CD14-positive monocyte (primary cell): Measurements from ENCODE around the gene PTGIR. TPM values are rescaled to one million over a fixed set of nuclear protein-coding genes. Genes with fewer than 3 reads are reported as not detected.

Experiments used
- DNase-seq, 3 donors: peaks; one replicate each; pipeline ENCODE4 v3.0.0-alpha.2; 2011 to 2022
- H2AFZ ChIP-seq: 2 replicates; pipeline ENCODE4 v1.6.0; 2012; ENCODE audit warnings: mild to moderate bottlenecking, low read depth, low read length, inconsistent platforms; ENCODE audit not compliant: insufficient read depth, poor library complexity, severe bottlenecking
- H3K27ac ChIP-seq, 2 donors: 1 replicate in 1 of 2; 2 replicates in 1 of 2; pipeline ENCODE4 v1.5.1; 2012 to 2013; ENCODE audit warnings: low read length in 2 of 2, control low read depth in 1 of 2, inconsistent platforms in 1 of 2, low read depth in 1 of 2, mild to moderate bottlenecking in 1 of 2
- H3K27me3 ChIP-seq, 2 donors: one replicate each; pipeline versions ENCODE4 v1.6.0 to v1.6.1; 2011 to 2013; ENCODE audit warnings: low read length in 2 of 2; ENCODE audit not compliant: control insufficient read depth in 2 of 2, insufficient read depth in 2 of 2
- H3K36me3 ChIP-seq, 2 donors: replicated peaks in 1 of 2; 1 replicate in 1 of 2; 2 replicates in 1 of 2; pipeline versions ENCODE4 v1.5.1 to v1.6.1; 2012 to 2013; ENCODE audit warnings: low read length in 2 of 2, control low read depth in 1 of 2, inconsistent platforms in 1 of 2, mild to moderate bottlenecking in 1 of 2; ENCODE audit not compliant: insufficient read depth in 2 of 2, control insufficient read depth in 1 of 2
- H3K4me1 ChIP-seq, 2 donors: 1 replicate in 1 of 2; 2 replicates in 1 of 2; pipeline versions ENCODE4 v1.5.1 to v1.6.1; 2012 to 2013; ENCODE audit warnings: low read length in 2 of 2, control low read depth in 1 of 2, inconsistent platforms in 1 of 2, mild to moderate bottlenecking in 1 of 2, moderate library complexity in 1 of 2; ENCODE audit not compliant: insufficient read depth in 2 of 2, control insufficient read depth in 1 of 2
- H3K4me2 ChIP-seq: replicated peaks from 2 replicates; pipeline ENCODE3; 2012; ENCODE audit warnings: low read length, moderate library complexity, mild to moderate bottlenecking; ENCODE audit not compliant: poor library complexity, severe bottlenecking; ENCODE audit errors: extremely low read depth
- H3K4me3 ChIP-seq, 3 experiments: fragments of 200-600 bp in 1 of 3; sonication (generic) in 1 of 3; replicated peaks in 1 of 3; 1 replicate in 2 of 3; 2 replicates in 1 of 3; pipeline ENCODE4 v1.5.1; 2011 to 2013; ENCODE audit warnings: low read length in 3 of 3, mild to moderate bottlenecking in 3 of 3, control low read depth in 2 of 3, low read depth in 2 of 3, inconsistent platforms in 1 of 3, moderate library complexity in 1 of 3
- H3K79me2 ChIP-seq: 2 replicates; pipeline ENCODE4 v1.6.0; 2012; ENCODE audit warnings: mild to moderate bottlenecking, control low read depth, inconsistent platforms, low read length, moderate library complexity; ENCODE audit not compliant: insufficient read depth
- H3K9ac ChIP-seq: 2 replicates; pipeline ENCODE4 v1.6.0; 2017; ENCODE audit warnings: low read length, mild to moderate bottlenecking; ENCODE audit not compliant: insufficient read depth, poor library complexity, severe bottlenecking
- H3K9me3 ChIP-seq, 2 donors: replicated peaks in 1 of 2; 1 replicate in 1 of 2; 2 replicates in 1 of 2; pipeline versions ENCODE4 v1.5.1 to v1.6.1; 2012 to 2013; ENCODE audit warnings: low read length in 2 of 2, control low read depth in 1 of 2; ENCODE audit not compliant: control insufficient read depth in 1 of 2, insufficient read depth in 1 of 2
- H4K20me1 ChIP-seq: 2 replicates; pipeline ENCODE4 v1.6.0; 2012; ENCODE audit warnings: mild to moderate bottlenecking, low read length, control low read depth, moderate library complexity; ENCODE audit not compliant: insufficient read depth
- H3K27ac Mint-ChIP-seq, 7 donors: one replicate each; pipeline ENCODE4 v1.8.0; 2020; ENCODE audit warnings: mild to moderate bottlenecking in 7 of 7, mixed read lengths in 7 of 7, moderate library complexity in 6 of 7, inconsistent platforms in 2 of 7
- H3K27me3 Mint-ChIP-seq, 3 donors: one replicate each; pipeline ENCODE4 v1.8.0; 2021 to 2022; ENCODE audit warnings: low read depth in 3 of 3, mild to moderate bottlenecking in 3 of 3, mixed read lengths in 3 of 3, moderate library complexity in 3 of 3, inconsistent platforms in 1 of 3
- H3K36me3 Mint-ChIP-seq, 2 donors: one replicate each; pipeline ENCODE4 v1.8.0; 2020; ENCODE audit warnings: mixed read lengths in 2 of 2, inconsistent platforms in 1 of 2, mild to moderate bottlenecking in 1 of 2
- H3K4me1 Mint-ChIP-seq: one replicate; pipeline ENCODE4 v1.8.0; 2020; ENCODE audit warnings: mild to moderate bottlenecking, mixed read lengths
- H3K4me3 Mint-ChIP-seq, 2 donors: one replicate each; pipeline ENCODE4 v1.8.0; 2020; ENCODE audit warnings: mild to moderate bottlenecking in 2 of 2, mixed read lengths in 2 of 2, moderate library complexity in 1 of 2
- H3K9me3 Mint-ChIP-seq, 7 donors: one replicate each; pipeline ENCODE4 v1.8.0; 2020 to 2022; ENCODE audit warnings: mixed read lengths in 7 of 7, mild to moderate bottlenecking in 6 of 7, moderate library complexity in 6 of 7, inconsistent platforms in 2 of 7
- WGBS: methylation state at CpG from one replicate; pipeline ENCODE4 v1.1.5; 2013; ENCODE audit warnings: missing lambda C conversion rate; ENCODE audit not compliant: insufficient coverage; 5-methylcytosine and 5-hydroxymethylcytosine counted together
- intact Hi-C, 2 donors: fragments of 100-400 bp; cut with micrococcal nuclease; formaldehyde crosslinking; loops; one replicate each; pipeline versions ENCODE4 v1.15.0 to v1.15.1; 2023
- polyA plus RNA-seq, 3 donors: library from polyadenylated mRNA; depleted of rRNA in 1 of 3; unstranded in 2 of 3; stranded (reverse) in 1 of 3; fragments of 300-500 nt in 2 of 3; fragments of >200 nt in 1 of 3; fragmentation: Illumina TruSeq in 2 of 3; gene quantifications; 1 replicate in 2 of 3; 2 replicates in 1 of 3; pipeline ENCODE4 v1.2.3, GENCODE V29; 2012 to 2021
- TF ChIP-seq, protein P1 (sequence below): fragments of 200-600 bp; IDR thresholded peaks from one replicate; pipeline ENCODE4 v1.8.0; 2022; ENCODE audit warnings: antibody characterized with exemption, mild to moderate bottlenecking

PTGIR gene
- polyA plus RNA-seq, 3 donors, result 12.8 to 51.2 (median 14.1) TPM

DNA sequence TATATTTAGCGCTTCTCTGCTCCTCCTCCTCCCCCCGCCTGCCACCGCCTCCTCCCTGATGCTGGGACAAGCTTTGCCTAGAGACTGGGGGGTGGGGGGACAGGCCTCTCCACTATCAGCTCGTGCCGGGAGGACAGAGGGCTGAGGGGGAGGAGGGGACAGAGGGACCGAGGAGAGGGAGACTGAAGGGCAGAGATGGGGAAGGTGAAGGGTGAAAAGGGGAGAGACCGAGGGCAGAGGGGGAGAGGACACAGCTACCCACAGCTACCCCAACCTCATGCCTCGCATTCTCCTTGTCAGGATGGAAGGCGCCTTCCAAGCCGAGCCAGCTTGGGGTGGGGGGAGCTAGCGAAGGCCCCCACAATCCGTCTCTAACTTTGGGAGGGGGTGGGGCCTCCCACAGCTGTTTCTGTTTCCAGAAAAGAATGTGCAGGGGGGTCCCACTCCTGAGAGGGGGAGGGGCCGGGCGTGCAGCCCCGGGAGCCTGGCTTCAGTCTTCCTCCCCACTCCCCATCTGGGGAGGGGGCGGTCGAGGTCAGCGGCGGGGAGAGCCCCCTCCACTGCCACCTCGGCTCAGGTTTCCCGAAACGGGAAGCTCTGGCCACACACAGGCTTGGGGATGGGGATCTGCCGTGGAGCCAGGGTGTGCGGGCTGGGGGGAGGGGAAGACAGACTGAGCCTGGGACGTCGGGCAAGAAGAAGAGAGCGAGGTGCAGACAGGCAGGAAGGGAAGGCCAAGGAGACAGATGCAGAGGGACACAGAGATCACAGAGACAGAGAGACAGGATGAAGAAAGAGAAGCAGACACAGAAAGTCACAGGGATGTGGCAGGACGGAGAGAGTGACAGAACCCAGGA is 34.5 kb upstream of the PTGIR start:
- no peak overlapping the region for H3K27ac ChIP-seq
- H3K9ac ChIP-seq, result no peak overlapping the region

DNA sequence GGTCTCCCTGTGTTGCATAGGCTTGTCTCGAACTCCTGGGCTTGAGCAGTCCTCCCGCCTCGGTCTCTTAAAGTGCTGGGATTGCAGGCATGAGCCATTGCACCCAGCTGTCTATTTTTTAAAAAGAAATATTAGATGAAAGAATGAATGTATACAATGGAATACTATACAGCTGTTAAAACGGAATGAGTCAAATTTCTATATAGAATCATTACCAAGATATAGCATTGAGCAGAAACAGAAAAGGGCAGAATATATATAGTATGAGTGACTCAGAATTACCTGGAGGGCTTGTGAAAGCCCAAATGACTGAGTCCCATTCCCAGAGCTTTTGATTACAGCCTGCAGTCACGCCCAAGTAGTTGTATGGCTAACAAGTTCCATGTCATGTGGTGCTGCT is 31.7 kb upstream of the PTGIR start:
- H3K27ac ChIP-seq, result no peak overlapping the region
- intact Hi-C loops, result no loop called here
- H3K4me1 ChIP-seq, result peaks cover 19 to 23% of the 10 kb centered on the region in 2 donors
- Mint-ChIP-seq H3K36me3 (peaks cover 3 to 4% of the 10 kb centered on the region in 2 donors), H3K4me3 (peak overlapping the region in 1 of 2 donors; percentile 50), H3K27ac (no peak overlapping the region), H3K9me3 (peaks cover 0 to 7% (median 4%) of the 10 kb centered on the region in 7 donors), H3K27me3 (peaks cover 50 to 80% (median 62%) of the 10 kb centered on the region in 3 donors), H3K4me1 (peaks cover 11% of the 10 kb centered on the region)
- H3K4me3 ChIP-seq, result no peak overlapping the region
- no peak overlapping the region for H2AFZ ChIP-seq
- no peak for DNase-seq
- 100% methylated on average over 2 of the region's 5 CpGs for WGBS
- no peaks in the 10 kb centered on the region for H3K36me3 ChIP-seq
- no peak overlapping the region for H3K4me2 ChIP-seq
- H3K9ac ChIP-seq, result no peak overlapping the region
- no peaks in the 10 kb centered on the region for H3K9me3 ChIP-seq
- H4K20me1 ChIP-seq, result no peaks in the 10 kb centered on the region
- peaks cover 28 to 41% of the 10 kb centered on the region in 2 donors for H3K27me3 ChIP-seq
- TF ChIP-seq, protein P1, sequence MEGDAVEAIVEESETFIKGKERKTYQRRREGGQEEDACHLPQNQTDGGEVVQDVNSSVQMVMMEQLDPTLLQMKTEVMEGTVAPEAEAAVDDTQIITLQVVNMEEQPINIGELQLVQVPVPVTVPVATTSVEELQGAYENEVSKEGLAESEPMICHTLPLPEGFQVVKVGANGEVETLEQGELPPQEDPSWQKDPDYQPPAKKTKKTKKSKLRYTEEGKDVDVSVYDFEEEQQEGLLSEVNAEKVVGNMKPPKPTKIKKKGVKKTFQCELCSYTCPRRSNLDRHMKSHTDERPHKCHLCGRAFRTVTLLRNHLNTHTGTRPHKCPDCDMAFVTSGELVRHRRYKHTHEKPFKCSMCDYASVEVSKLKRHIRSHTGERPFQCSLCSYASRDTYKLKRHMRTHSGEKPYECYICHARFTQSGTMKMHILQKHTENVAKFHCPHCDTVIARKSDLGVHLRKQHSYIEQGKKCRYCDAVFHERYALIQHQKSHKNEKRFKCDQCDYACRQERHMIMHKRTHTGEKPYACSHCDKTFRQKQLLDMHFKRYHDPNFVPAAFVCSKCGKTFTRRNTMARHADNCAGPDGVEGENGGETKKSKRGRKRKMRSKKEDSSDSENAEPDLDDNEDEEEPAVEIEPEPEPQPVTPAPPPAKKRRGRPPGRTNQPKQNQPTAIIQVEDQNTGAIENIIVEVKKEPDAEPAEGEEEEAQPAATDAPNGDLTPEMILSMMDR, result no peak
- no peaks in the 10 kb centered on the region for H3K79me2 ChIP-seq

More for the DNA sequence above, 34.5 kb upstream of the PTGIR start:
- no peaks in the 10 kb centered on the region for H3K36me3 ChIP-seq
- TF ChIP-seq, protein P1, result no peak
- H3K4me1 ChIP-seq, result peaks cover 27 to 31% of the 10 kb centered on the region in 2 donors
- peak overlapping the region in 1 of 3 experiments; percentile 63 for H3K4me3 ChIP-seq
- H3K27me3 Mint-ChIP-seq, result peaks cover 39 to 65% (median 54%) of the 10 kb centered on the region in 3 donors
- H3K9me3 ChIP-seq, result no peaks in the 10 kb centered on the region
- H3K36me3 Mint-ChIP-seq, result peaks cover 3 to 4% of the 10 kb centered on the region in 2 donors
- 0% methylated on average over 6 of the region's 28 CpGs for WGBS
- peak overlapping the region; percentile 74 for H3K4me2 ChIP-seq
- peaks cover 22% of the 10 kb centered on the region for H3K4me1 Mint-ChIP-seq
- H3K9me3 Mint-ChIP-seq, result peaks cover 0 to 7% (median 4%) of the 10 kb centered on the region in 7 donors
- H2AFZ ChIP-seq, result peak overlapping the region; percentile 81
- intact Hi-C loops, result loop anchor here (5.0 to 10.0 kb wide), 3 partner anchors 47 to 135 kb away; no protein-coding TSS in a partner anchor
- H3K27ac Mint-ChIP-seq, result peak overlapping the region; percentile 1 to 77 (median 56)
- peak; percentile 30 to 61 (median 35) for DNase-seq
- no peaks in the 10 kb centered on the region for H4K20me1 ChIP-seq
- H3K79me2 ChIP-seq, result no peaks in the 10 kb centered on the region
- H3K4me3 Mint-ChIP-seq, result peak overlapping the region; percentile 76 to 95
- H3K27me3 ChIP-seq, result peaks cover 28 to 36% of the 10 kb centered on the region in 2 donors
